Kidney (tissue), 14 donors: ENCODE data around the gene HSPA4. TPM values are rescaled to one million over a fixed set of nuclear protein-coding genes. Genes with fewer than 3 reads are reported as not detected.

Experiments
- DNase-seq, 5 donors: peaks; one replicate each; pipeline ENCODE4 v3.0.0-alpha.2; 2013 to 2020
- FAIRE-seq: peaks from 2 replicates; lab custom pipeline; 2012; peaks lifted over from hg19 to GRCh38; lab: Jason Lieb, UNC
- H3K27ac ChIP-seq, 2 donors: one replicate each; pipeline ENCODE4 v1.7.0; 2013; ENCODE audit warnings: low read depth in 2 of 2, low read length in 2 of 2, inconsistent platforms in 1 of 2
- H3K27me3 ChIP-seq: one replicate; pipeline ENCODE4 v1.7.1; 2013; ENCODE audit warnings: low read length, inconsistent platforms; ENCODE audit not compliant: control insufficient read depth, insufficient read depth
- H3K36me3 ChIP-seq, 3 donors: one replicate each; pipeline versions ENCODE4 v1.7.0 to v1.7.1; 2013; ENCODE audit warnings: low read length in 3 of 3, control low read depth in 1 of 3, inconsistent platforms in 1 of 3; ENCODE audit not compliant: insufficient read depth in 3 of 3, control insufficient read depth in 2 of 3
- H3K4me1 ChIP-seq, 3 donors: one replicate each; pipeline versions ENCODE4 v1.7.0 to v1.7.1; 2013; ENCODE audit warnings: low read length in 3 of 3, inconsistent platforms in 1 of 3, low read depth in 1 of 3; ENCODE audit not compliant: control insufficient read depth in 2 of 3, insufficient read depth in 2 of 3
- H3K4me3 ChIP-seq, 3 donors: one replicate each; pipeline versions ENCODE4 v1.7.0 to v1.8.1; 2013; ENCODE audit warnings: low read length in 3 of 3, control low read depth in 1 of 3, inconsistent platforms in 1 of 3
- H3K9ac ChIP-seq, 3 donors: one replicate each; pipeline versions ENCODE4 v1.7.0 to v1.7.1; 2013; ENCODE audit warnings: low read length in 3 of 3, control low read depth in 1 of 3, inconsistent platforms in 1 of 3
- H3K9me3 ChIP-seq, 3 donors: one replicate each; pipeline versions ENCODE4 v1.7.0 to v1.7.1; 2013; ENCODE audit warnings: low read length in 3 of 3, control low read depth in 1 of 3, inconsistent platforms in 1 of 3; ENCODE audit not compliant: control insufficient read depth in 2 of 3, insufficient read depth in 1 of 3
- CTCF ChIP-seq: IDR thresholded peaks from 3 replicates; pipeline ENCODE4 v1.5.1; 2012; ENCODE audit warnings: mild to moderate bottlenecking, moderate library complexity, borderline replicate concordance; ENCODE audit not compliant: insufficient read depth; ENCODE audit errors: extremely low read depth
- intact Hi-C: fragments of 100-400 bp; cut with DNase I; formaldehyde crosslinking; loops from one replicate; pipeline ENCODE4 v1.11.1; 2022
- polyA plus RNA-seq: library from polyadenylated mRNA; stranded (reverse); fragments of 350-450 nt; fragmentation: Illumina TruSeq; extraction: RNeasy Lipid Tissue Mini Kit (QIAGEN cat#74804); gene quantifications from one replicate; pipeline ENCODE4 v1.2.3, GENCODE V29; 2014; ENCODE audit warnings: low read depth, low replicate concordance; ENCODE audit not compliant: insufficient read depth
- total RNA-seq: library from RNA; stranded (reverse); fragmentation: NEBNext Ultra II Directional; extraction: Animal tissue kit (Norgen Biotek cat#: 25700); gene quantifications from one replicate; pipeline ENCODE4 v1.2.1, GENCODE V29; 2021
- donor health status: control.
- donor health status: control.
- donor health status: control.
- donor health status: control.
- donor health status: control.
- donor health status: DM: yes; HTN: yes; CAD: no.
- donor health status: Normal renal cell carcinoma (clear cell type).

HSPA4 gene
- total and polyA plus RNA-seq, 2 donors from 2014 or later, result 79.7 to 81.5 TPM

- H3K36me3 ChIP-seq, result no peaks in the 10 kb centered on the region
- H3K27me3 ChIP-seq, result no peaks in the 10 kb centered on the region
- H3K9ac ChIP-seq, result no peak overlapping the region
- H3K27ac ChIP-seq, result no peak overlapping the region
- intact Hi-C loops, result no loop called here
- no peak for TF ChIP-seq CTCF
- no peak overlapping the region for H3K4me3 ChIP-seq
- no peaks in the 10 kb centered on the region for H3K4me1 ChIP-seq
- no peaks in the 10 kb centered on the region for H3K9me3 ChIP-seq
- DNase-seq (no peak), FAIRE-seq (no peak)
Observed at GRCh38 chr5:133128066-133128465, 76.3 kb downstream of the HSPA4 start.

- Histone ChIP-seq H3K4me1 (no peaks in the 10 kb centered on the region), H3K4me3 (no peak overlapping the region), H3K27ac (no peak overlapping the region), H3K9ac (no peak overlapping the region), H3K36me3 (no peaks in the 10 kb centered on the region), H3K27me3 (no peaks in the 10 kb centered on the region), H3K9me3 (no peaks in the 10 kb centered on the region)
- no peak for TF ChIP-seq CTCF
- FAIRE-seq (no peak), DNase-seq (no peak)
- intact Hi-C loops, result no loop called here
Observed at GRCh38 chr5:133129289-133129688, 77.5 kb downstream of the HSPA4 start.

- intact Hi-C loops, result no loop called here
- DNase-seq, result no peak
- no peak for FAIRE-seq
Observed at GRCh38 chr5:133129950-133130349, 78.1 kb downstream of the HSPA4 start.

More at GRCh38 chr5:133129950-133130349, 78.1 kb downstream of the HSPA4 start:
- H3K9me3 ChIP-seq, result no peaks in the 10 kb centered on the region
- no peak overlapping the region for H3K9ac ChIP-seq
- H3K27ac ChIP-seq, result no peak overlapping the region
- H3K4me1 ChIP-seq, result no peaks in the 10 kb centered on the region
- no peak for TF ChIP-seq CTCF
- H3K27me3 ChIP-seq, result no peaks in the 10 kb centered on the region
- no peaks in the 10 kb centered on the region for H3K36me3 ChIP-seq
- H3K4me3 ChIP-seq, result no peak overlapping the region
